ENCODE measurements around the gene IFNL4.
"Not testable (repeated sequence)": the region's sequence is repeated elsewhere in the genome, so short reads cannot be mapped to it uniquely, and the experiment has no call there.

IFNL4 gene

GRCh38 chr19:39219108-39219507, 29.5 kb downstream of the IFNL4 start:
- not testable (repeated sequence) for DNase-seq

- DNase-seq: no peak
Measured at GRCh38 chr19:39218230-39219007, 30.2 kb downstream of the IFNL4 start.

DNA sequence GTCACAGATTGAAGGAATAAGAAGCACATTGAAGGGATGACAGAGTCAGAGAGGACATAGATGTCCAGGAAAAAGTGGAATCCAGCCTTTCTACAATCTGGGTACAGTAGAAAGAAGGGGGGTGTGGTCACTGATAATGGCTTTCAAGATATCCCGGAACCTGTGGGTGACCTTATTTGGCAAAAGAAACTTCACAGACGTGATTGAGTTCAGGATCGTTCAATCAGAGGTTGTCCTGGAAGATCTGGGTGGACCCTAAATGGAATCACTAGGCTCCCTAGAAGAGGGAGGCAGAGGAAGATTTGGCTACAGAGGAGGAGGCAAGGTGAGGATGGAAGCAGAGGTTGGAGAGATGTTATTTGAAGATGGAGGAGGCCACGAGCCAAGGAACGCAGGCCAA, 31.6 kb downstream of the IFNL4 start:
- no peak for DNase-seq

GRCh38 chr19:39215323-39215722, 33.3 kb downstream of the IFNL4 start:
- DNase-seq: not testable (repeated sequence)

DNA sequence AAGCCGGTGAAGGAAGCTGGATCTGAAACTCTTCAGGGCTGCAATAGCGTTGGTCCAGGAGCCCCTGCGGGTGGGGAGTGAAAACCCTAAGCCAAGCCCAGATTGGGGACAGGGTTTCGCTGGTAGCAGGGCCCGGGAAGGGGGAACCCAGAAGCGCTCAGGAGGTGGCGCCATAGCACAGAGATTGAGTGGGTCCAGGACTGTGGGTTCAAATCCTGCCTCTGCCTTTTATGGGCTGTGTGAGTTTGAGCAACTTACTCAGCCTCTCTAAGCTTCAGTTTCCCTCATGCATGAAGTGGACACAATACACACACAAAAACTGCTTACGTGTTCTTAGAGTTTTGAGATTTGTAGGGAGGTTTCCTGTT, 36.3 kb downstream of the IFNL4 start:
- DNase-seq: no peak

DNA sequence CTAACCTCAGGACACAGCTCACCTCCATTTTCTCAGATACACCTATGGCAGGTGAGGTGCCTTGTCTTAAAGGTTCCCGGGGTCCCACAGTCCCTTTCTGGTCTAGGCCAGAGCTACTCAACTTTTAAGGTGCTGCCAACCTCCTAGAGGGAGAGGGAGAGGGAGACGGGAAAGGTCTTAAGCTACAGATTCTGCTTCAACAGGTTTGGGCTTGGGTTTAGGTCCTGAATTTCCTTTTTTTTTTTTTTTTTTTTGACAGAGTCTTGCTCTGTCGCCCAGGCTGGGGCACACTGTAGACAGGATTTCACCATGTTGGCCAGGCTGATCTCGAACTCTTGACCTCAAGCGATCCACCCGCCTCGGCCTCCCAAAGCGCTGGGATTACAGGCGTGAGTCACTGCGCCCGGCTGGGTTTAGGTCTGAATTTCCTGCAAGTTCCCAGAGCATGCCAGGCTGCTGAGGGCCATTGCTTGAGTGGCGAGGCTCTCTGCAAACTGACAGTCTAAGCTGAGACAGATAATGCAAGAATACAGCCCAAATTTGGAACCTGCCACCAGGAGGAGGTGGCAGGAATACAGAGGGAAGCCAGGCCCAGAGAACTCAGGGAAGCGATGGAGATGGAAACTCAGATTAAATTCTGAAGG, 36.8 kb downstream of the IFNL4 start:
- no peak for DNase-seq

GRCh38 chr19:39209196-39209595, 39.5 kb downstream of the IFNL4 start:
- no peak for DNase-seq

DNA sequence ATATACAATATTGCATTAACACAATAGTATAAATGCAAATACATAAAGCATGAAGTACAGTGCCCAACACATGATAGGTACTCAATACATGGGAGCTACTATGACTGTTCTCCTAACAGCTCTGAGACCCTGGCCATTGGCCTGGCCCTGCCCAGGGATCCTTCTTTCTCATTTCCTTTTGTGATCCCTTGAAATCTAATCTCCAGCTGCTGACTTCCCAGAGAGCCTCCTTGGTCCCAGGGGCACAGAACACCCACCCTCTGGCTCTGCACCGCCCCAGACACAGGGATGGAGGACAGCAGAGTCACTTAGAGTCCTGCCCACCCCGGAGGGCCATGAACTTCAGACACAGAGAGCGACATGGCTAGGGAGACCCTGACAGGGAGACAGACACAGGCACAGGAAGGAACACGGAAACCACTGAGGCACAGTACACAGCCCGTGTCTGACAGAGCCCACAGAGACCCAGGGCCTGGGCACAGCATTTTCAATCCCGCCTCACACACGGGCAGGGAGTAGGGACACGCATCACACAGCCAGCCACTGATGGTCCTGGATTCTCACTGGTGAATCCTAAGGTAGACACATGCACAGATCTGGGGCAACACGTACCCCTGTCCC, 40.4 kb downstream of the IFNL4 start:
- no peak for DNase-seq

- DNase-seq: no peak
Measured at GRCh38 chr19:39207293-39207836, 41.3 kb downstream of the IFNL4 start.

GRCh38 chr19:39206122-39206521, 42.5 kb downstream of the IFNL4 start:
- no peak for DNase-seq

DNA sequence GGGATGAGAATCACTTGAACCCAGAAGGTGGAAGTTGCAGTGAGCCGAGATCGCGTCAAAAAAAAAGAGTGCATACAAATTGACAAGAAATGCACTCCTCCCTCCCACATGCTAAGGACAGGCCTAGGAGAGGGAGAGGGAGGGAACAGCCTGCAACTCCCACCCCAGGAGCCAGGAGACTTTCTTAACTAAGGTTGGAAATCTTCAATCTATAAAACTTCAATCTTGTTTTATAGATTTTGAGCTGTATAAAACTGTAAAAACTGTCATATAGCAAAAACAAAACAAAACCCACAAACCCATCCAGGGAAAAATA, 43.2 kb downstream of the IFNL4 start:
- DNase-seq: no peak

DNA sequence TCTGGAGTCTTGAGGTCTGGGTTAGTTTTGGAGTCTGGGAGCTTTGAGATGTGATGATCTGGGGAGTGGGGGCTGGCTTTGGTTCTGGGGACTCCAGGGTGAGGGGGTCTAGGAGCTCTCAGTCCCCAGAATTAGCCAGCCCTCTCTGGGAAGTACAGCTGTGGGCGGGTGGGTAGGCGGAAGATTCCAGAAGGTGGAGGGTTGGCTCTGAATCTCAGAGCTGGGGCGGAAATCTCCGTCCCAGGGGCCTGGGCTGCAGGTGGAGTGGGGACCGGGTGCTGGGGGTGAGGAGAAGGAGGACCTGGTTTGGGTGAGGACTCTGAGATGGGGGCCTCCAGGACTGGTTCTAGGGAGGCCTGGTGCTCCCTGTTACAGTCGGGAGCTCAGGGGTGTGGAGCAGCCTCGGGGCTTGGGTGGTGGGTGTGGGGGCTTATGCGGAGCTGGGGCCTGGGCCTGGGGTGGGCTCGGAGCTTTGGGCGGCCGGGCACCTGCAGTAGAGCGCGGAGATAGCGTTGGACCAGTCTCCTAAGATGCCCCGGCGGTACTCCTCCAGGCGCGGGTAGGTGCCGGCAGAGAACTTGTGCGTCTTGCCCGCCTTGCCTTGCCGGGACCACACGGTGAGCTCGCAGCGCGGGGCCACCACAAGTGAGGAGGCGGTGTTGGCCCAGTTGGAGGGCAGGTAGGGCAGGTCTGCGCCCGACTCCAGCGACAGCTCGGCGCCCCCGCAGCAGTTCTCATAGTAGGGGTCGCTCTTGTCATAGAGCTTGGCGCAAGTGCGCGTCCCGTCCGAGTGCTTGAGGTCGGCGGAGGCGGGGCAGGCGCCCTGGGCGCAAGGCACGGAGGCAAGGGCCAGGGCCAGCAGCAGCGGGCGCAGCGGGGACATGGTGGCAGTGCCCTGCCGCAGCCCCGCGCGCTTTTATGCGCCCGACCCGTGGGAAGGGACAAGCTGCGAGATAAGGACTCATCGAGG, 45.0 kb downstream of the IFNL4 start, which contains the start of gene SYCN:
Gene SYCN (minus strand): TSS at position 892 of the 970 bp plus-strand sequence. CDS start 9 bp downstream, at position 883.
- DNase-seq: no peak

- no peak for DNase-seq
Measured at GRCh38 chr19:39202998-39203355, 45.7 kb downstream of the IFNL4 start.

DNA sequence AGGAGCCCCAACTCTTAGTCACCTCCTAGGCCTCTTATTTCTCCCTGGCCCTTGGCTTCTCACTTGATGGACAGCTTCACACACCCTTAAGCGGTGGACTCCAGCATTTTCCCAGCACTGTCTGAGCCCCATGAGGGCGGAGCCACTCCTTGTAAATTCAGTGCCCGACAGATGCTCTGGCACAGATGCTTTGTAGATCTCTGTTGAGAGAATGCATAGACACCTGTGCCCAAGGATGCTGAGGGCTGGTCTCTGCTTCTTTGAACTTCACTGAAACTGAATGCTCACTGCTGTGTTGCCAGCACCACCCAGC, 47.9 kb downstream of the IFNL4 start:
- DNase-seq: no peak

DNA sequence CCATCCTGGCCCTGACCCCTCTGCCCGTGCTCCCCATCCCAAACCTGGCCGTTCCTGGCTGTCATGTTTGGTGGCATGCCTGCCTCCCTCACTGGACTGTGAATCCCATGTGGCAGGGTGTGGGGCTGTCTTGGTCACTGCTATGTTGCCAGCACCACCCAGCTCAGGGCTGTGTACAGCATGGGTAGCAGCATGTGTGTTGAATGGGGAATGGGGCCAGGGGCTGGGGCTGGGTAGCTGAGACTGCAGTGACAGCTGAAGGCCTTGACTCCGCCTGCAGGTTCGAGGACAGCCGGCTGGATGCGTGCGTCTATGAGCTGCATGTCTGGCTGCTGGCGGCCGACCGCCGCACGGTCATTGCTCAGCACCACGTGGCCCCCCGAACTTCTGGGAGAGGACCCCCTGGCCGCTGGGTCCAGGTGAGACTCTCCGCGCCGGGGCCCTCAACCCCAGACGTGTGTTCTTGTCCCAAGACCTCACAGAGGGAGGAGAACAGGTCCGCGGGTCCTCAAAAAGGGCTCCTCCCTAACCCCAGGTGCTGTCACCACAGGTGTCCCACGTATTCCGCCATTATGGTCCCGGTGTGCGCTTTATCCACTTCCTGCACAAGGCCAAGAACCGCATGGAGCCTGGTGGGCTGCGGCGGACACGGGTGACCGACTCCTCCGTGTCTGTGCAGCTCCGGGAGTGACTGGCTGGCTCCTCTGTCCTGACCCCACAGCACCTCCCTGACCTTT, 48.4 kb downstream of the IFNL4 start:
- peak; percentile 22 for DNase-seq

GRCh38 chr19:39199025-39199424, 49.6 kb downstream of the IFNL4 start:
- peak; percentile 69 for DNase-seq

DNA sequence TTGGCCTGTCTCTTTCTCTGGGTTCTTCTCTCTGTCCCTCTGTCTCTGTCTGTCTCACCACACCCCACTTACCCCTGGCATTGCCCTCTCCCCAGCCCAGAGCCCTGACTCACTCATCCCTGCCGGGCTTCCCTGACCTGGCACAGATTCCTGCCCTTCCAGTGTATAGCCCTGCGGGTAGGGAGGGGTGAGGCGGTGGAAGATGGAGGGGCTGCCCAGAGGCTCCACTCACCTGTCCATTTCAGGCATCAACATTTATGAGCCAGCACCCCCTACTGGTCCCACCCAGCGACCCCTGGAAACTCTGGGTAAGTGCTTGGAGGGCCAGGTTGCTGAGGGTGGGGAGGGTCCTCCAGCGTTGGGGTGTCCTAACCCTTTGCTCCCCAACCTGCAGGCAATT, 50.8 kb downstream of the IFNL4 start:
- no peak for DNase-seq

GRCh38 chr19:39196860-39197562, 51.6 kb downstream of the IFNL4 start, which contains the start of gene NCCRP1:
Gene NCCRP1 (plus strand): TSS chr19:39196964. CDS start chr19:39196983, 19 bp downstream.
- DNase-seq: no peak

GRCh38 chr19:39196320-39196719, 52.3 kb downstream of the IFNL4 start:
- DNase-seq: no peak

Data from NCI-H146 (cell line).